ENCODE measurements around the gene RNASEH2B. TPM values are rescaled to one million over a fixed set of nuclear protein-coding genes. Genes with fewer than 3 reads are reported as not detected.

Gene RNASEH2B
- total and polyA plus RNA-seq, 2 of the 13 experiments (the other 11 are each of a cell fraction or from before 2014, with no cell fraction given): 17.2 to 55.4 TPM

DNA sequence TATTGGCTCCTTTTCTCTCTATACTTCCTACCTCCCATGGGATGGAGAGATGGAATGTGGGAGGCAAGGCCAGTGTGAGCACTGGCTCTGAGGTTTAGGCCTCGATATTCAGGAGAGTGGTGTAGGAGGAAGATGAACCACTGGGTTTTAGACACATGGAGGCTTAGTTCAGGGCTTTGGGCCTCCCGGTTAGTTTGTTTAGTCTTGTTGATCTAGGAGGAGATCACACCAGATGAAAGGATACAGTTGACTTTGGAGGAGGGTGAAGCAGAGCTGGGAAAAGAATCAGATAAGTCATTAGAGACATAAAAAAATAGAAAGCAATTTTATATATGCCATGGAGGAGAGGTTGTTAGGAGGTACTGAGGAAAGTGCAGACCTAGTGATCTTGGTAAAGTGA, 30.9 kb downstream of the RNASEH2B start (continued):
- no peak for TF ChIP-seq ARHGAP35 (CRISPR knock-in tag; IDR thresholded peaks at IDR 0.05; ENCODE audit: borderline replicate concordance)
- no peak for TF ChIP-seq HMG20B (CRISPR knock-in tag; conservative IDR thresholded peaks at IDR 0.05)
- no peak for TF ChIP-seq MED1 (CRISPR knock-in tag; IDR thresholded peaks at IDR 0.05)
- no peak for TF ChIP-seq SRF (IDR thresholded peaks at IDR 0.05; ENCODE audit: low read depth, low read length)
- TF ChIP-seq ARID4A (CRISPR knock-in tag; IDR thresholded peaks at IDR 0.05; ENCODE audit: borderline replicate concordance): no peak
- TF ChIP-seq TCF7L2 (IDR thresholded peaks at IDR 0.05; ENCODE audit: low read depth, low read length): no peak
- TF ChIP-seq MAZ (IDR thresholded peaks at IDR 0.05; ENCODE audit: borderline replicate concordance, low read depth, low read length): no peak
- no peak for TF ChIP-seq MAZ (CRISPR knock-in tag; IDR thresholded peaks at IDR 0.05; ENCODE audit: low read depth)
- no peak for TF ChIP-seq ZNF329 (CRISPR knock-in tag; IDR thresholded peaks at IDR 0.05; ENCODE audit: low read depth)
- no peak for TF ChIP-seq ZBTB7B (CRISPR knock-in tag; IDR thresholded peaks at IDR 0.05)
- TF ChIP-seq ZNF441 (CRISPR knock-in tag; IDR thresholded peaks at IDR 0.05; ENCODE audit: borderline replicate concordance): no peak
- TF ChIP-seq ZNF569 (CRISPR knock-in tag; IDR thresholded peaks at IDR 0.05; ENCODE audit: borderline replicate concordance): no peak
- TF ChIP-seq POGK (CRISPR knock-in tag; conservative IDR thresholded peaks at IDR 0.05): no peak
- no peak for TF ChIP-seq NCOR1 (IDR thresholded peaks at IDR 0.05; ENCODE audit: borderline replicate concordance, low read length)
- TF ChIP-seq HBP1 (CRISPR knock-in tag; IDR thresholded peaks at IDR 0.05; ENCODE audit: low read depth): no peak
- TF ChIP-seq GPN1 (CRISPR knock-in tag; IDR thresholded peaks at IDR 0.05; ENCODE audit: borderline replicate concordance): no peak
- TF ChIP-seq ZEB1 (IDR thresholded peaks at IDR 0.05; ENCODE audit: insufficient replicate concordance, low read depth): no peak
- no peak for TF ChIP-seq GFI1 (CRISPR knock-in tag; IDR thresholded peaks at IDR 0.05; ENCODE audit: borderline replicate concordance)
- no peak for TF ChIP-seq HNRNPUL1 (IDR thresholded peaks at IDR 0.05; ENCODE audit: low read depth, low read length)
- TF ChIP-seq ZSCAN25 (CRISPR knock-in tag; IDR thresholded peaks at IDR 0.05): no peak
- TF ChIP-seq, protein P1, sequence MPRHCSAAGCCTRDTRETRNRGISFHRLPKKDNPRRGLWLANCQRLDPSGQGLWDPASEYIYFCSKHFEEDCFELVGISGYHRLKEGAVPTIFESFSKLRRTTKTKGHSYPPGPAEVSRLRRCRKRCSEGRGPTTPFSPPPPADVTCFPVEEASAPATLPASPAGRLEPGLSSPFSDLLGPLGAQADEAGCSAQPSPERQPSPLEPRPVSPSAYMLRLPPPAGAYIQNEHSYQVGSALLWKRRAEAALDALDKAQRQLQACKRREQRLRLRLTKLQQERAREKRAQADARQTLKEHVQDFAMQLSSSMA (CRISPR knock-in tag; IDR thresholded peaks at IDR 0.05): no peak
- TF ChIP-seq, protein P2, sequence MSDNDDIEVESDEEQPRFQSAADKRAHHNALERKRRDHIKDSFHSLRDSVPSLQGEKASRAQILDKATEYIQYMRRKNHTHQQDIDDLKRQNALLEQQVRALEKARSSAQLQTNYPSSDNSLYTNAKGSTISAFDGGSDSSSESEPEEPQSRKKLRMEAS (IDR thresholded peaks at IDR 0.05): no peak; the same call in 1 of the 2 replicates
- TF ChIP-seq MAFK (conservative IDR thresholded peaks at IDR 0.05 in 1 of 2, IDR thresholded peaks at IDR 0.05 in 1 of 2; ENCODE audit: low read length in 2 of 2): no peak
